Embryonic facial prominence (tissue), 1 donor: ENCODE results near the gene HS3ST5.

Experiments
- DNase-seq: peaks from one replicate; pipeline ENCODE4 v3.0.0-alpha.2; 2016; ENCODE audit errors: extremely low spot score

Gene HS3ST5

DNA sequence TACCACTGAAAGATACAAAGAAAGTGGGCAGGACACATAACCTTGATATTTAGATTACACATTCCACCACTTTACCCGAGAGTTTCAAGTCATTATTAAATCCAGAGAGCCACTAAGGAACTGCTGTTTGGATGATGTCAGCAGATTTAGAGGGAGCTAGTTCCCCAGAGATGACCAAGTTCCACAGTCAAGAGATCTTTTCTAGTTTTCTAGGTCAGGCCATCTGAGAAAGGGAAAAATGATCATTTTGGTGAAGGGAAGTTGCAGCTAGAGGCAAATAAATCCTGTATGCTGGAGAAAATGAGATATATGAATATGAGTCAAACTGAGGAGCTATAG is 147.8 kb downstream of the HS3ST5 start:
- DNase-seq, result no peak

DNA sequence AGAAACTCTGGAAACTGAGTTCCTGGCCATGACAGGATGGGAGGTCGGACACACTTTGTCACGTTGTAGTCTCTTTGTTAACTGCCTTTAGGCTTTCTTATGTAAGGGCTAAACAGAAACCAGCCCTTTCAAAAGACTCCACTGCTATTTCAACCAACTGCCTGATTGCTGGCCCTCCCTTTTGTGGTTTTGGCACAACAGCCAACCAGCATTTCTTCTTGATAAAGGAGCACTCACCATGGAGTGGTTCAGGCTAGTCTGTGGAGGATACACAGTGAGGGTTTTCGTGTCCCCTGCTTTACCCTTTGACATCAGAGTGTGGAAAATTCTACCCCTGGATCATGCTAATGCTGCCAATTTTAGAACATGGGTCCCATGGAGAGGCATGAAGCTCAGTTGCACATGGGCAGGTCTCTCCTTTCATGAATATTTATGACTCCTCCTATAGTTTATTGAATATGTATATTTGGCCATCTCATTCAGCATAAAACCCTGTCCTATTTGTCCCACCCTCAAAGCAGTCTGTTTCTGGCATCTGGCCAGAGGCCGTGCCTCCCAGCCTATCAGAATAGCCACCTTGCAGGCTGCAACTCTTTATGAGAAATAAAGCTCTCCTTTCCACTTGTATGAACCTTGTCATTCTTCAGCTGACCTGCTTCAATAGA is 148.3 kb downstream of the HS3ST5 start:
- no peak for DNase-seq

DNA sequence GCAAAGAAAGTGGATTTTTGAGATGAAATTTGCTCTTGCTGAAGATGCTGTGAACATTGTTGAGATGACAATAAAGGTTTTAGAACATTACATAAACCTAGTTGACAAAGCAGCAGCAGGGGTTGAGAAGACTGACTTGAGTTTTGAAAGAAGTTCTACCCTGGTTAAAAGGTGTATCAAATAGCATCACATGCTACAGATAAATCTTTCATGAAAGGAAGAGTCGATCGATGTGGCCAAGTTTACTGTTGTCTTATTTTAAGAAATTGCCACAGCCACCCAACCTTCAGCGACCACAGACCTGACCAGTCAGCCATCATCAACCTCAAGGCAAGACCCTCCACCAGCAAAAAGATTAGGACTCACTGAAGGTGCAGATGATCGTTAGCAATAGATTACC is 155.3 kb downstream of the HS3ST5 start:
- no peak for DNase-seq

DNA sequence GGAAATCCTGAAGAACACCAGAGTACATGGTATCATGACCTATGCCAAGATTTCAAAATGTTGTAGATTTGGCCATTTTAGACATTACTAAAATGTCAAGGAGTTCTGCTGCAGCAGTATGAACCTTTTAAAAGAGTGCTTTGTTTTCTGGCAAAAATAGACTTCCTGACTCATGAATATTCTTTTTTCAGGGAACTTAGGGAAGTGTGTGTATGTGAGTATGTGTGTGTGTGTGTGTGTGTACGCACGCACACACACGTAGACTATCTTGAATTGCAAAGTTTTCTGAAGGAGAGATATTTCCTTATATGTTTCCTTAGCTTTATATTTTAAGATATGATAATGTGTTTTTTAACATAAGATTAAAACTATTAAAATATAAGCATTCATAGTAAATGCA is 161.2 kb downstream of the HS3ST5 start:
- DNase-seq, result no peak

DNA sequence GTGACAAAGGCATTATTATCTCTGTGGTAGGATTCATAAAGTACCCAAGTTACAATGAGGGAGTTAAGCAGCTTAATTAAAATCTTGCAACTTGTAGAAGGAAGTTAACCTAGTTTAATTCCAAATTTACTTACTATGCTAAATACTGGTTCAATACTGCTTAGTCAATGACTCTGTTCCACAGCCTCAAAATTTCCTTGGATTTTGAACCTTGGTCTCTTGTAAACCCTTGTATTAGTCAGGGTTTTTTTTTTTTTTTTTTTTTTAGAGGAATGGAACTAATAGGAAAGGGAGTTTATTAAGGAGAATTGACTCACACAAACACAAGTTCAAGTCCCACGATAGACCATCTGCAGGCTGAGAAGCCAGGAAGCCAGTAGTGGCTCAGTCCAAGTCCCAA is 163.4 kb downstream of the HS3ST5 start:
- DNase-seq, result no peak

DNA sequence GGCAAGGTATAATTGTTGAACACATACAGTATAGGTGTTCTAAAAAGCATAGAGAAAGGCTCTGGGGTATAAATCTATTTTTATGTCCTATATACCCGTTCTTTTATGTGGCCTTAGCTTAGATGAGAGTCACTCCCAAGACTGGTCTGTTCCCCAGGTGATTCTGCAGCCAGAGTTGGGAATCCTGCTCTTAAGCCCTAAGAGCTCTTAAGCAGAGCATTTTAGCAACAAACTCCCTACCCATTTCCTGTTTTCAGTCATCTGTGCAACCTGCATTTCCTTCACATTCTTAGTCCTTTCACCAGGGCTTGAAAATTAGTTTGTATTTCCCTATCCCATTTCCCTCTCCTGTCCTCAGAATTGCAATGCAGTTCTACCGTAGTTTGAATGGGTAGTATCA is 166.1 kb downstream of the HS3ST5 start:
- no peak for DNase-seq

DNA sequence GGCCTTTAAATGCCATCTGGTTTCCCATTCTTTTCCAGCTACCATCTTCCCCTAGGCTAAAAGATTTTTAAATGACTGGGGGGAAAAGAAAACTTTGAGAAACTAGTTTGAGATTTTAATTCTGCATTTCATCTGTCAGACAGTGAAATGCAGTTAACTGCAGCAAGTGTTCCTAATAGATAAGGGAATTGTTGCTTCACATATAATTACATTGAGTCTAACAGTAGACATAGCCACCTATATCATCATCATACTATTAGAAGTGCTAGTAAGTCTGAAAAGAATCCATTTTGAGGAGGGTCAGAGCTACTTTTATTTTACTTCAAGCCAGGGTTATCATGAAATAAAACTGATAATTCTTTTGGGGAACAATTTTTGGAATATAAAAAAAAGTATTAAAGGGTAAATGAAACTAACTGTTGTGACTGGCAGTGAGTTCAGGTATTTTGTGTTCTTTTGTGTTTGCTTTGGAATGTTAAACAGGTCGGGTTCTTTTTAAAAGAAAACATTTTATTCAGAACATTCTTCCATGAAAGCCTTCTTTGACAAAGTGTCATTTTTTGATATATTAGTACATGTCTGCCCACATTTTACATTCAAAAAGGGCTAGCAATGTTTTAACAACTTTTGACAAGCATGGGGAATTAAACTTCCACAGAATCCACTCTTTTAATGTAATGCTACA is 170.1 kb downstream of the HS3ST5 start:
- no peak for DNase-seq

DNA sequence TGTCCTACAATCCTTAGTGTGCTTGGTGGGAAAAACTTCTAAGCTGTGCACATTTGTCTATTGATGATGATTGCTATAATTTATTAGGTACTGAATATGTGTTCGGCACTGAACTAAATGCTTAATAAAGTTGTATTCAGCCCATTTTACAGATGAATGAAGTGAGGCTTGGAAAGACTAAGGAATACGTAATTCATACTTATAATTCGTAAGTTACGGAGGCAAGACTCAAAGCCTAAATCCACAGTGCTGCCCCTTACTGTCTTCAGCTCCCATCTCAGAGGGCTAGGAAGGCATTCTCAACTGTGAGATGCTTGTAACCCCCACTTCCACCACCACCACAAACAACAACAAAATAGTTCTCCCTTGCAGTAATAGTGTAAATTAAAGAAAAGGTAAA is 171.3 kb downstream of the HS3ST5 start:
- DNase-seq, result no peak

DNA sequence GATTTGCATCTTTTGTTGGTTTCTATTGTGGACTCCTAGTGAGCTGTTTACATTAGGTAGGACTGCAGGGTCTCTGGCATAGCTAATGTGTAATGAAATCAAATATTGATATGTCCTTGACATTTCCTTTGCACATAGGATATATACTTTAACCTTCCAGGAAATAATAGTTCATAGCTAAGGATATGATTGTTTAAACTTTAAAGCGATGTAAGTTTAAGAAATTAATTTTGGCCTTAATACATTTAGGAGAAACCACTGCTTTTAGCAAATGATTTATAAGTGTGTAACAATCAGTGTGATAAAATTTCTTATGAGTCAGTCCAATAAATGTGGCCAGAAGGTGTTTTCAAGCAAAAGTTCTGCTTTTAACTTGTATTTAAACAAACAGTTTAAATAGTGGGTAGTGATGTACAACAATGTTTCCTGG is 171.8 kb downstream of the HS3ST5 start:
- DNase-seq, result no peak

DNA sequence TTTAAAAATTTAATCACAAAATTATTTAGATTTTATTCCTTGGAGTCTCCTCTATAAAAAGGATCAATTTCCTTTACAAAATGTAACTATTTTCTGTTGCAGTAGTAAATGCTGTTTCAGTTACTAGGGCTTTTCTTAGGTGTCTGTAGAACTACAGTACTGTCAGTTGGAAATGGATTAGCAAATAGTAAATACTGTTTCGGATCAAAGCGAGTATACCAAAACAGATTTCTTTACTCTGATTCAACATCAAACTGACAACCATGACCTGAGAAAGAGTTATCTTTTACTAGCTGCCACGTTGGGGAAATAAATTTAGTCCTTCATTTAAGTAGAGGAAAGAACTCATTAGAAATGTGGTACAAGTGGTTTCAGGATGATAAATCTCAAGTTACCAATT is 172.5 kb downstream of the HS3ST5 start:
- DNase-seq, result no peak

DNA sequence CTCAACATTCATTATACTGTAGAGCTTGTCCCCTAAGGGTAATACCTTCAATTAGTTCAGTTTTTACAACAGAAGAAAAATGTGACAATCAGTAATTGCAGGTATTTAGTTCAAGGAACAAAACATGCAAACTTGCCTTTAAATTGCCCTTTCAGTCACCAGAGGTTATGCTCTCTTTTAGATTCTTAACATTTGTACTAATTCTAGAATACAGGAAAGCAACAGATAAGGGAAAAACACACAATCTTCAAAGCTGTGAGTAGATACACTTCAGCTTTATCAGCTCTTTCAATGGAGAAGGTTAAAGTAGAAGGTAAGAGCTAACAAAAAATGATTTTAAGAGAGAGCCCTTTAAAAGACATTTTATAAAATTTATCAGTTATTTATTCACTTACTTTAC is 173.1 kb downstream of the HS3ST5 start:
- no peak for DNase-seq

DNA sequence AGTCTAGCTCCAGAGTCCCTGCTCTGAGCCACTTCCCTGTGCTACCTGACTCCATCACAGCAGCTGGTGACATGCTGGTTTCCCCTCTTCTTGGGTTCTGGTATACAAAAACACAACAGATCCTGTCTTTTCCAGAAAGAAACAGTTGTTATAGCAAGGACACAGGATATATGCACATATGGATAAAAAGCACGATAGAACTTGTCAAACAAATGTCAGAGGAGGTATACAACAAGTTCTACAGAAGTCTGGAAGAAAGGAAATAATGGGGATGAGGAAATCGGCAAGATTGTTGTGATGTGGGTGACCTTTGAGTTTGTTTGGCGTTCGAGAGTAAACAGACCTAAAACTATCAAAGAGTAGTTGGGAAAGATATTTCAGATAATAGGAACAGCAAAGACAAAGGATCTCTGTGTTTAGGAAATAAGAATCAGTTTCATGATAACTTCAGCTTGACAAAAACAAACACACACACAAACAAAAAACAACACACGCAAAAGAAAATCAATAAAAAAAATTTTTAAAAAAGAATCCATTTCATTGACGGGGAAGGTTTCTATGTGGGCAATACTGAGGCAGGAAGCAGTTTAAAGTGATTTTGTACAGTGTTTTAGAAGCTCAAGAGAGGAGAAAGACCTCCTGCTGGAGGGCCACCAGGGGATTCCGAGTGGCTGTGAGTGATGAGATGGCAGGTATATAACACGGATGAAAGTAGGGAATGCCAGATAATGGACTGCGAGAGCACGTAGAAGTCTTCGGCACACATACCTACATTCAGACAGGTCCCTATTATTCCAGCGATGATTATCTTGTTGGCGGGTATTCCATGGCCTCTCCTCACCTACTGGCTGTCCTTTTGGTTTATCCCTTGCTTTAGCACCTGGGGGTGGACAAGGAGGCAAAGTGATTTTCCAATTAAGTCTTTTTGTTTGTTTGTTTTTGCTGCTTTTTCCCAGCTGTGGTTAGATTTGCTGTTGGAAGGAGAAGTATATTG is 174.9 kb downstream of the HS3ST5 start:
- no peak for DNase-seq

DNA sequence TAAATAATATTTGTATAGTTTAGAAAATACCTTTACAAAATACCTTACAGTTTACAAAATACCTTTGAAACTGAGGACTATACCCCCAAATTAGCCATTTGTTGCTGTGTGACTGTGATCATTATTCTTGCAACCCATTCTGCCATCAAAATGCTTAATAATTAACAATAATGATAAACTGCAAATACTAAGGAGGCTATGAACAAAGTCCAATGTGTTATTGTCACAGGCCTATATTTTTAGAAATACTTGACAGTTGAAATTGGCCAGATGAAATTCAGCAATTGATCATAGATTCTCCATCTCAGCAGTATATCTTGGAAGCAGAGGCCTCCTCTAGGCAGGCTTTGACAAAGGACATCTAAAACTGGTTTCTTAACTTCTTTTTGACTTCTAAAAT is 178.6 kb downstream of the HS3ST5 start:
- DNase-seq, result no peak

DNA sequence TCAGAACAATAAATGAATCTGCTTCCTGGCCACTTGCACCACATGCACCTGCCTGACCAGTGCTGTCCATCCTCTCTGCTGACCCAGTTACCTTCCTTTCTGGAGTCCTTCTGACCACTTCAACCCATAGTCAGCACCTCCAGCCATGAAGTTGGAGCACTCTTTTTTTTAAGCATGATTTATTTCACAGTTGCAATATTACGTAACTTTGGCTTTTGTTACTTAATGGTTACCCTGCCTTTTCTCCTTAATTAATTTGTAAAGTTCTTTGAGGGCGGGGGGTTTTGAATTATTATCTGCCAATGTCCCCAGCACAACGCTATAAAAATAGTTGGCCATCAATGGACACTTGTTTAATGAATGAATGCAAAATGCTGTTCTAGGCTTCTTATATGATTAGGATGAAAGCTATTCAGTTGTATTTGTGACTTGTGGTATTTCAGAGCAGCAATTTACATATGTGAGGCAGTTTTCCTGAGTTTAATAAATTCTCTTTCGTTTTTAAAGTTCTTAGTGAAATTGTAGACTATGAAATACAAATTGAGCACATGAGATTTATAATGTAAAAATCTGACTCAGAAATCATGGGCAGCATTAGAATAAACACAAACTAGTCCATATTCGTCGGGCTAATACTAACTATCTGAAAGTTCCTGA is 180.0 kb downstream of the HS3ST5 start:
- DNase-seq, result no peak

DNA sequence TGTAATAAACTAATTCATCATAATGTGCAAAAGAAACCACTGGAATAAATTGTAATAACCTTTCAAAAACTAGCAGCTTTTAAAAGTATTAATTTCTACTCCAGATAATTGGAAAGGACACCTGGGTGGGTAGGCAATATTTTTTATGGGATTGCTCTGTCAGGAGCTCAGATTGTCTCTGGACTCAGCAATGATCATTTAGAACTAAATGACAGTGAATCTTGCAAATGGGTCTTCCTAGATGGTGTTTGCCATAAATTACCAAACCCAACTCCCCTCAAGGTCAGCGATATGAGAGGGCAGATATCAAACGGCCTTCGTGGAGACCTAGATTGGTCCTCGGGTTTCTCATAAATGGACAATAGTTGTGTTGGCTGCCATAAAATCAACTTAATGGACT is 181.9 kb downstream of the HS3ST5 start:
- DNase-seq, result no peak

DNA sequence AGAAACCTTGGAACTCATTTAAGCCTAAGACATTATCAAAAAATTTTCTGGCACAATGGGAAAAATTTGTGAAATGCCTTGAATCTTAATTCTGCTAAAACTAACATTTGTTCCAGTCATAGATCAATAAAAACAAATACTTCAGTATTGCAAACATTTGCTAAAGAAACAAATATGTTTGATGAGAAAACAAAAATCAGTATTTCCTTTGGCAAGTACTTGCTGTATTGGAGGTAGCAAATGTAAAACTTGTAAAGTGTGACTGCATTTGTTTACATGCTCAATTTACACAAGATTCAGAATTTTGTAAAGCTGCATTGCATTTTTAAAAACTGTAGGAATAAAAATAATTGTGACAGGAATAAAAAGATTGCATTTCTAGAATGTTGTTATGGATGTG is 183.1 kb downstream of the HS3ST5 start:
- no peak for DNase-seq

DNA sequence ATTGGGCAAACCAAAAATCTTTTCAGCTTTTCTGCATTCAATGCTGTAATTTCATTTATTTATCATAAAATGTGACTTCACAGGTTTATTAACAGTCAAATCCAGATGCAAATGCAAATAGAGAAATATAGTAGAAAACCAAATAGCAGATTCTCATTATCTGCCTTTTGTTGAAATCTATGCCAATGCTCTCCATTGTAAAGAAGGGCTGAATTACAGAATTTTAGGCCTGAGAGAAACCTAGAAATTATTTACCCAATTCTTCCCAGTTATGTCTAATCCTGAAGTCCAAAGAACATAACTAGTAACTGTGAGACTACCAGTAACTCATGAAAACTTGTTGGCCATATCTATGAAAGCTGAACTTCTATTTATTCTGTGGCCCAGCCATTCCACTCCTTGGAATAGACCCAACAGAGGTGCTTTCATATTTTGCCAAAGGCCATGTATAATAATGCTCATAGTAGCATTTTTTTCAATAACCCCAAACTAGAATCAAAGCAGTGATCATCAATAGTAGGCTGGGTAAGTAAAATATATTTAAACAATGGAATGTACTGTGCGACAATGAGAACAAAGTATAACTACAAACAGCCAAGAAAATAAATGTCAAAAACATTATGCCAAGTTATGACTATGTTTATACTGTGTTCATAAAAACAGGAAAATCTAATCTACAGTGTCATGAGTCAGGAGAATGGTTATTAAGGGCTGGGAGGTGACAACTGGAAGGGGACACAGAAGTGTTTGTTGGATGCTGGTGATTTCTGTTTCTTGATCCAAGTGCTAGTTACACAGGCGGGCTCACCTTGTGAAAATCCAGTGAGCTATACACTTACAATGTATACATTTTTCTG is 183.8 kb downstream of the HS3ST5 start:
- DNase-seq, result no peak

DNA sequence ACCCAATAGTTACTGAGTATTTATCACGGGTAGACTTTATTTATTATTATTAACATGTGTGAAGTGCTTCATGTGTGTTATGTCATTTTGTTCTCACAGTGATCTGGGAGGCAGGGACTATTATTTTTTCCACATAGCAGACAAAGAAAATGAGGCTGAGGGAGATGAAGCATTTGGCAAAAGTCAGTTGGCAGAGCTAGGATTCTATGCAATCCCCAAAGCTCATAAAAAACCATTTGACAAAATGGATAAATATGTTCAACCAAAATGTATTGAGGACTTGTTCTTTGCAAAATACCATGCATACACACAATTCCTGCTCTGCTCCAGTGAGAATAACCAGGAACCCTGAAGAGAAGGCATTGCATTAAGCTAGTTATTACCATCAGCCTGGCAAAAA is 184.4 kb downstream of the HS3ST5 start:
- DNase-seq, result no peak

DNA sequence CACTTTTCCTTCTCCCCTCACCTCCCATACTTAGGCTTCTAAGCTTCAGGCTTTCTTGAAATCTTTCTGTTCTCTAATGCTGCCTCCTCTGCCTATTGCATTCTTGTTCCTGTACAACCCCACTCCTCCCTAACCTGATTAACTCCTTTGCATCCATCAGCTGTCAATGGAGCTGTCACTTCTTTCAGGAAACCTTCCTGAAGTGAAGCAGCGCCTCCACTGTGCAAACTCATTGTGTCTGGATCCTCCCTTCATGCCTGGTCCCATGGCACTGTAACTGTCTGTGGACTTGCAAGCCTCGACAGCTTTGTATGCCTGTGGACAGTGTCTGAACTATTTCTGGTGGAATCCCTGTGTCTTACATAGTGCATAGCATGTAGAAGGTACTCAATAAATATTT is 185.0 kb downstream of the HS3ST5 start:
- no peak for DNase-seq

DNA sequence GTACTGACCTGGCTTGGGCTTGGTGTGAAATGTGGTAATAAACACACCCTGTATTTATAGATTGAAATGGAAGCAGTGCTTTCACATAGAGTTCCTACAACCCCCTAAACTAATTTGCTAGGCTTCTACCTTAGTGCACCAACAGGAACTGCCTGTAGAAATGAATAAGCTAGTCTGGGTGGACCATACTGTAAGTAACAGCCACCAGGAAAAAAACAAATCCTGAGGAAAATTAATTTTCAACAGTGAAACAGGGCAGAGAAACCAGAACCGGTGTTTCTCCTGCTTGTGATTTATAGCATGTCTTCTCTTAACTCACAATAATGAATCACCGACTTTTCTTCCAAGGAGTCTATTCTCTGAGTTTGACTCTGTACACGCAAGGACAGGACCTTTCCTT is 187.1 kb downstream of the HS3ST5 start:
- no peak for DNase-seq

DNA sequence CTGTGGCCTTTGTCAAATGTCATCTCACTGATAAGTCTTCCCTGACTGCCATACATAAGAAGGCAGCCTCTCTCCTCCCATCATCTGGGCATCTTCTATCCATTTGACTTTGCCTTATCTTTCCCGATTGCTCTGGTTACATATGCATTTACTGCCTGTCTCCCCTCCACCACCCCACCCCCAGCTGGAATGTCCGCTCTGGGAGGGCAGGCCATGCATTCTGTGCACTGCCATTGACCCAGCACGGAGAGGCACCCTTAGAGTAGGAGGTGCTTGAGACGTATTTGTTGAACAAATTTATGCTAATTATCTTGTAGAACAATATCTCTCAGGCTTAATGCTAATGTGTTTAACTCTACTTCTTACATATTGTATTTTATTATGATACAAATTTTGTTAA is 188.0 kb downstream of the HS3ST5 start:
- no peak for DNase-seq
